Endothelial cell of umbilical vein (primary cell): ENCODE results near the gene MLF1. TPM values are rescaled to one million over a fixed set of nuclear protein-coding genes. Genes with fewer than 3 reads are reported as not detected.

Experiments used
- BruUV-seq: library from RNA; stranded (reverse); fragments of 400-500 nt; replicated peaks from 2 replicates; lab custom pipeline; 2021; lab: Mats Ljungman, UMichigan
- CTCF ChIA-PET: fragments of 300-600, 350-600 bp; sonication (Branson Sonifier 250); formaldehyde crosslinking; loops from one replicate; lab custom pipeline; 2021; ENCODE audit warnings: antibody characterized with exemption, inconsistent platforms; lab: Charles Lee
- POLR2A ChIA-PET: fragments of 300-600, 350-600 bp; sonication (Branson Sonifier 250); formaldehyde crosslinking; loops from one replicate; lab custom pipeline; 2021; ENCODE audit warnings: antibody characterized with exemption, inconsistent platforms; lab: Charles Lee
- DNase-seq: peaks from one replicate; pipeline ENCODE4 v3.0.0-alpha.2; 2011; ENCODE audit warnings: low read depth, low spot score
- FAIRE-seq: peaks from 2 replicates; lab custom pipeline; 2011; peaks lifted over from hg19 to GRCh38; lab: Jason Lieb, UNC
- H2AFZ ChIP-seq: 2 replicates; pipeline ENCODE4 v1.6.0; 2012; ENCODE audit warnings: low read depth, low read length, control low read depth, inconsistent platforms
- H3K27ac ChIP-seq: 2 replicates; pipeline ENCODE4 v1.5.1; 2011; ENCODE audit warnings: low read depth, mild to moderate bottlenecking, control low read depth, low read length, moderate library complexity; ENCODE audit not compliant: insufficient read depth
- H3K27me3 ChIP-seq, 2 experiments: 2 replicates each; pipeline versions ENCODE4 v1.6.0 to v1.6.1; 2011; ENCODE audit warnings: low read length in 2 of 2, mixed read lengths in 1 of 2; ENCODE audit not compliant: control insufficient read depth in 2 of 2, insufficient read depth in 2 of 2
- H3K36me3 ChIP-seq, 2 experiments: 2 replicates in 1 of 2; 3 replicates in 1 of 2; pipeline ENCODE4 v1.5.1; 2011; ENCODE audit warnings: low read length in 2 of 2, mild to moderate bottlenecking in 1 of 2, moderate library complexity in 1 of 2; ENCODE audit not compliant: control insufficient read depth in 2 of 2, insufficient read depth in 2 of 2; ENCODE audit errors: extremely low read depth in 1 of 2
- H3K4me1 ChIP-seq: 3 replicates; pipeline ENCODE4 v1.5.1; 2011; ENCODE audit warnings: mild to moderate bottlenecking, low read length; ENCODE audit not compliant: control insufficient read depth, insufficient read depth; ENCODE audit errors: extremely low read depth
- H3K4me2 ChIP-seq: 2 replicates; pipeline ENCODE4 v1.6.1; 2011; ENCODE audit warnings: low read length, control low read depth, mixed read lengths; ENCODE audit not compliant: insufficient read depth
- H3K4me3 ChIP-seq, 3 experiments: fragments of 200-600 bp in 1 of 3; sonication (generic), shearing (Covaris generic) in 1 of 3; replicated peaks in 1 of 3; 2 replicates each; pipeline ENCODE4 v1.5.1; 2011 to 2016; ENCODE audit warnings: control low read depth in 3 of 3, low read length in 3 of 3, mild to moderate bottlenecking in 2 of 3, inconsistent platforms in 1 of 3, low read depth in 1 of 3, moderate library complexity in 1 of 3; ENCODE audit not compliant: insufficient read depth in 1 of 3
- H3K79me2 ChIP-seq: 2 replicates; pipeline ENCODE4 v1.6.0; 2012; ENCODE audit warnings: low read length, inconsistent platforms; ENCODE audit not compliant: control insufficient read depth, insufficient read depth
- H3K9ac ChIP-seq: replicated peaks from 2 replicates; pipeline ENCODE3; 2011; ENCODE audit warnings: low read length, control low read depth; ENCODE audit not compliant: insufficient read depth; ENCODE audit errors: extremely low read depth
- H3K9me1 ChIP-seq: replicated peaks from 3 replicates; pipeline ENCODE4 v1.6.0; 2011; ENCODE audit warnings: mild to moderate bottlenecking, low read length; ENCODE audit not compliant: control insufficient read depth, insufficient read depth; ENCODE audit errors: extremely low read depth
- H3K9me3 ChIP-seq: replicated peaks from 2 replicates; pipeline ENCODE4 v1.5.1; 2012; ENCODE audit warnings: low read length, inconsistent platforms; ENCODE audit not compliant: control insufficient read depth, insufficient read depth
- H4K20me1 ChIP-seq: replicated peaks from 2 replicates; pipeline ENCODE3; 2011; ENCODE audit warnings: mild to moderate bottlenecking, low read length; ENCODE audit not compliant: control insufficient read depth, insufficient read depth; ENCODE audit errors: extremely low read depth
- CTCF ChIP-seq, 2 donors: IDR thresholded peaks; 1 replicate in 1 of 2; 2 replicates in 1 of 2; pipeline ENCODE4 v1.5.1; 2011; ENCODE audit warnings: low read length in 2 of 2, mild to moderate bottlenecking in 2 of 2, moderate library complexity in 2 of 2, control low read depth in 1 of 2, inconsistent platforms in 1 of 2, low read depth in 1 of 2; ENCODE audit not compliant: insufficient read depth in 1 of 2; ENCODE audit errors: extremely low read depth in 1 of 2
- EZH2 ChIP-seq: IDR thresholded peaks from 2 replicates; pipeline ENCODE4 v1.6.1; 2012; ENCODE audit warnings: borderline replicate concordance, low read depth, mild to moderate bottlenecking, moderate library complexity, low read length, inconsistent platforms; ENCODE audit not compliant: severe bottlenecking
- FOS ChIP-seq: IDR thresholded peaks from 2 replicates; pipeline ENCODE4 v1.6.1; 2011; ENCODE audit warnings: mild to moderate bottlenecking, low read length, moderate library complexity, borderline replicate concordance; ENCODE audit not compliant: insufficient read depth
- GATA2 ChIP-seq: IDR thresholded peaks from 2 replicates; pipeline ENCODE4 v1.7.0; 2011; ENCODE audit warnings: low read depth, mild to moderate bottlenecking, moderate library complexity, mixed read lengths, low read length; ENCODE audit not compliant: insufficient read length, insufficient read depth
- JUN ChIP-seq: IDR thresholded peaks from 2 replicates; pipeline ENCODE4 v1.6.1; 2011; ENCODE audit warnings: borderline replicate concordance, low read depth; ENCODE audit not compliant: insufficient read length, insufficient read depth
- MAX ChIP-seq: IDR thresholded peaks from 2 replicates; pipeline ENCODE4 v1.6.1; 2011; ENCODE audit not compliant: insufficient read depth, insufficient read length
- MYC ChIP-seq: IDR thresholded peaks from one replicate; pipeline ENCODE4 v1.6.1; 2011; ENCODE audit warnings: mild to moderate bottlenecking, low read depth, low read length
- POLR2A ChIP-seq: IDR thresholded peaks from 2 replicates; pipeline ENCODE4 v1.6.1; 2012; ENCODE audit warnings: low read depth, mild to moderate bottlenecking, control low read depth, low read length
- POLR2AphosphoS5 ChIP-seq: IDR thresholded peaks from 2 replicates; pipeline ENCODE4 v1.6.1; 2012; ENCODE audit warnings: low read depth, mild to moderate bottlenecking, control low read depth, low read length, moderate library complexity; ENCODE audit not compliant: insufficient read depth
- dilution Hi-C: fragments of 300-500 bp; cut with MboI; formaldehyde crosslinking; loops from one replicate; pipeline ENCODE4 v1.15.0; 2019; ENCODE audit warnings: low sequenced_read_pairs; ENCODE audit not compliant: extremely low pct_ligation_motif_present
- intact Hi-C: fragments of 100-400 bp; cut with micrococcal nuclease; formaldehyde crosslinking; loops from one replicate; pipeline ENCODE4 v1.10.0; 2022
- polyA plus RNA-seq, 4 experiments: library from polyadenylated mRNA; depleted of rRNA in 3 of 4; stranded (reverse) in 3 of 4; unstranded in 1 of 4; fragments of >200 nt; gene quantifications; 2 replicates each; pipeline versions ENCODE4 v1.2.1 to v1.2.3, GENCODE V29; 2011 to 2012; ENCODE audit warnings: missing spikeins in 1 of 4
- total RNA-seq: library from RNA; stranded (reverse); gene quantifications from 2 replicates; pipeline ENCODE4 v1.2.3, GENCODE V29; 2021

Gene MLF1
- total and polyA plus RNA-seq, 2 donors (not counting 3 experiments of a cell fraction or from before 2014, with no cell fraction given), result 3.0 to 5.3 TPM

- H2AFZ ChIP-seq, result no peak overlapping the region
- intact Hi-C loops (no loop called here), dilution Hi-C loops (no loop called here)
- ChIA-PET CTCF (no interaction called here), POLR2A (no interaction called here)
- no peaks in the 10 kb centered on the region for H3K9me1 ChIP-seq
- BruUV-seq, result no TSS peak
- H3K36me3 ChIP-seq, result no peaks in the 10 kb centered on the region
- TF ChIP-seq EZH2 (no peak), FOS (no peak), POLR2A (no peak), JUN (no peak), MYC (no peak), POLR2AphosphoS5 (no peak), GATA2 (no peak), CTCF (IDR thresholded peaks at IDR 0.05; ENCODE audit: extremely low read depth in 1 of 2, insufficient read depth in 1 of 2, low read depth in 1 of 2, low read length in 2 of 2) (no peak), MAX (no peak)
- no peaks in the 10 kb centered on the region for H3K4me1 ChIP-seq
- H4K20me1 ChIP-seq, result no peaks in the 10 kb centered on the region
- no peak overlapping the region for H3K4me3 ChIP-seq
- no peak overlapping the region for H3K27ac ChIP-seq
- H3K9ac ChIP-seq, result no peak overlapping the region
- no peaks in the 10 kb centered on the region for H3K79me2 ChIP-seq
- no peaks in the 10 kb centered on the region for H3K9me3 ChIP-seq
- DNase-seq (no peak), FAIRE-seq (no peak)
- H3K27me3 ChIP-seq, result no peaks in the 10 kb centered on the region
- no peak overlapping the region for H3K4me2 ChIP-seq
These were observed 5.9 kb upstream of the MLF1 start for GRCh38 chr3:158565076-158565475.
